AG09319 (cell line): ENCODE data around the gene NXPH4.

Experiments
- DNase-seq: peaks from one replicate; pipeline ENCODE4 v3.0.0-alpha.2; 2010; ENCODE audit warnings: low read depth; ENCODE audit errors: extremely low read depth
- CTCF ChIP-seq: IDR thresholded peaks from 2 replicates; pipeline ENCODE4 v1.5.1; 2011; ENCODE audit warnings: low read depth, mild to moderate bottlenecking, inconsistent platforms, low read length, moderate library complexity

NXPH4 gene

DNA sequence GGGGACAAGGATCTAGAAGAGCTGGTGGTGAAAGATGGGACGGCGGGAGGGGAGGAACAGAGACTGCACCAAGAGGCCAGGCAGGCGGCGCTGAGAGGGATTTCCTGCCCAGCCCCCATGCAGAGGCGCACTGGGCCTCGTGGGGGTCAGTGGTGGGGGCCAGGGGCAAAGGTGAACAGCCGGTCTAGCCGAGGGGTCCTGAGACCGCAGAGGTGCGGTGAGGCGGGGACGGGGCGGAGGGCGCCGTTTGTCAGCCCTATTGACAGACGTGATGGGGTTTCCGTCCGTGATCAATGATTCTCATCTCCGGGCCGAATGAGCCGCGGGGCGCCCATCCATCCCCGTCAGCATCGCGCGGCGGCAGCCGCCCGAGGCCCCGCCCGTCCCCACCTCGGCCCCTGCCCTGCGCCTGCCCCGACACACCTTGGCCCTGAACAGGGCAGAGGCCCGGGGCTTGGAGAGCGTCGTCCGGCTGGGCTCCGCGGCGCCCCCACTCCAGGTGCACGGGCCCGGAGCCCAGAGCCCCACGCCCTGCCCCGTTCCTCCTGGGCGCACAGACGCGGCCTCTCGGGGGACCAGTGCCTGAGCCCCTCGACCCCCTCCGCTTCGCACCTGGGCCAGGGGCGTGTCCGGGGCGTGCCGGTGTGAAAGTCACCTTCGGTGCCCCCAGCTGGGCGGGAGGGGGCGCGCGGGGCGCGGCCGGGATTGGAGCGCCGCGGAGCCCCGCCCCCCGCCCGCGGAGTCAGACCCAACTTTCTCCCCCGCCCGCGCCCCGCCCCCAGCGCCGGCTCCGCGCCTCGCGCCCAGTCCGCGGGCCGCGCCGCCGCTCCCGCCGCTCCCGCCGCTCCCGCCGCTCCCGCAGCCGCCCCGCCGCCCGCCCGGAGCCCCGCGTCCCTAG is at the start of gene NXPH4:
TSS of gene NXPH4 (plus strand) at position 781 of the 898 bp plus-strand sequence. CDS start 176 bp downstream, outside the sequence.
- TF ChIP-seq CTCF, result no peak
- DNase-seq, result no peak

- DNase-seq, result no peak
- no peak for TF ChIP-seq CTCF
Measured at GRCh38 chr12:57166971-57167371, 49.6 kb upstream of the NXPH4 start.

DNA sequence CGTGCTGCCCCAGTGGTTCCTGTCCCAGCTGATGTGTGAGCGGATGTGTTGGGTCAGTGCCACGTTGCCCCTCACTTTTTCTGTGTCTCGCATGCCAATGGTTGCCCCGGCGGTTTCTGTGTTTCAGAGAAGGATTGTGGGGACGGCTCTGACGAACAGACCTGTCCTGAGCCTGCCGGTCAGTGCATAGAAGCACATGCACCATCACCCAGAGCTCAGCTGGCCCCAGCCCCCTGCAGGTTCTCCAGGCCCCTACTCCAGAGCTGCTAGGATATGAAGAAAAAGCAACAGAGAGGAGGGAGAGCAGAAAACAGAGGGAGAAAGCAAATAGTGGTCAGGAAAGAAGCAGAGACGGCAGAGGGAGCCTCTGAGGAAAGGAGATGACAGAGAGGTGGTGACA is 48.5 kb upstream of the NXPH4 start:
- DNase-seq, result no peak
- no peak for TF ChIP-seq CTCF

DNA sequence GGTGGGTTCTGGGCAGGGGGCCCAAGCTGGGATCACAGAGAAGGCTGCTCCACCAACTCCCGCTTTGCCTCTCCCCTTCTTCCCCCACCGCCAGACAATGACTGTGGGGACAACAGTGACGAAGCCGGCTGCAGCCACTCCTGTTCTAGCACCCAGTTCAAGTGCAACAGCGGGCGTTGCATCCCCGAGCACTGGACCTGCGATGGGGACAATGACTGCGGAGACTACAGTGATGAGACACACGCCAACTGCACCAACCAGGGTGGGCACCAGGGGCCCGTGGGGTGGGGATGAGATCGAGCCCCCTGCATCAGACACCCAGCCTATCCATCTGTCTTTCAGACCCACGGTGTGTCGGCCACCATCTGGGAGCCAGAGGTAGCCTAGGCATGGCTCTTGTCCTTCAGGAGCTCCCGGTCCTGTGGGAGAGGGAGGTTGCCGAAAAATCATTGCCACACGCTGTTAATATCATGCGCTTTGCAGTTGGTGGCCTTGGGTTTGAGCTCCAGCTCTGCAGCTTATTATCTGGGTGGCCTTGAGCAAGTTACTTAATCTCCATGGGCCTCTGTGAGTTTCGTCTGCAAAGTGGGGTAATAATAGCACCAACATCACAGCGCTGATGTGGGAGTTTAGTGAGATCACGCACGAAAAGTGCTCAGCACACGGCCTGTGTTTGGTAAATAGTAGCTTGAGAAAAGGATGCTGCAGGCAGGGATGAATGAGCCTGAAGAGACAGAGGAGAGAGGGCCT is 47.4 kb upstream of the NXPH4 start:
- no peak for DNase-seq
- TF ChIP-seq CTCF, result no peak

DNA sequence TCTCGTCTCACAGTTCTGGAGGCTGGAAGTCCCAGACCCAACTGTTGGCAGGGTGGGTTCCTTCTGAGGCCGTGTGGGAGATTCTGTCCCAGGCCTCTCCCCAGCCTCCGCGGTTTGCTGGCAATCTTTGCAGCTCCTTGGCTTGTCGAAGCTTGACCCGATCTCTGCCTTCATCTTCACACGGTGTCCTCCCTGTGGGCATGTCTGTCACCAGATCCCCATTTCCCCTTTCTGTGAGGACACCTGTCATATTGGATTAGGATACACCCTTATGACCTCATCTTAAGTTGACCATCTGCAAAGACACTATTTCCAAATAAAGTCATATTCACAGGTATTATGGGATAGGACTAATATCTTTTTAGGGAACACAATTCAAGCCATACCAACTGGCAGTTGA is 46.6 kb upstream of the NXPH4 start:
- DNase-seq, result no peak
- TF ChIP-seq CTCF, result no peak

DNA sequence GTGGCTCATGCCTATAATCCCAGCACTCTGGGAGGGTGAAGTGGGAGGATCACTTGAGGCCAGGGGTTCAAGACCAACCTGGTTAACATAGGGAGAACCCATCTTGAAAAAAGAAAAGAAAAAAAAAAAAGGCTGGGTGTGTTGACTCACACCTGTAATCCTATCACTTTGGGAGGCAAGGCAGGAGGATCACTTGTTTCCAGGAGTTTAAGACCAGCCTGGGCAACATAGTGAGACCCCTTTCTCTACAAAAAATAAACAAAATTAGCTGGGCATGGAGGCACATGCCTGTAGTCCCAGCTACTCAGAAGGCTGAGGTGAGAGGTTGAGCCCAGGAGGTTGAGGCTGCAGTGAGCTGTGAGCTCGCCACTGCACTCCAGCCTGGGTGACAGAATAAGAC is 46.2 kb upstream of the NXPH4 start:
- TF ChIP-seq CTCF, result no peak
- no peak for DNase-seq

GRCh38 chr12:57170927-57171326 is 45.7 kb upstream of the NXPH4 start:
- no peak for DNase-seq
- TF ChIP-seq CTCF, result no peak
